Measurements from ENCODE around the gene VAT1. TPM values are rescaled to one million over a fixed set of nuclear protein-coding genes. Genes with fewer than 3 reads are reported as not detected.
"Not testable (repeated sequence)": the region's sequence is repeated elsewhere in the genome, so short reads cannot be mapped to it uniquely, and the experiment has no call there.

The VAT1 gene
- total RNA-seq, 3 donors from 2014 or later: 125 to 402 (median 173) TPM

- intact Hi-C loops (cut with DNase I; ENCODE audit: low total_unique reads): no loop called here
- Histone ChIP-seq H3K27me3 (no peaks in the 10 kb centered on the region), H3K27ac (peak within 1 kb of the TSS; percentile 90 to 96), H3K9me3 (no peaks in the 10 kb centered on the region), H3K36me3 (no peaks in the 10 kb centered on the region), H3K4me3 (peak within 1 kb of the TSS; percentile 91 to 100 (median 98)), H3K4me1 (no peaks in the 10 kb centered on the region)
- no peak for DNase-seq (ENCODE audit: low spot score in 2 of 2)
- TF ChIP-seq POLR2A (IDR thresholded peaks at IDR 0.05) (no peak), POLR2AphosphoS5 (IDR thresholded peaks at IDR 0.05) (no peak), CTCF (IDR thresholded peaks at IDR 0.05) (no peak)
These were observed 42.5 kb downstream of the VAT1 start, which contains the start of gene PTGES3L for GRCh38 chr17:42979511-42980273. Gene PTGES3L (minus strand): TSS chr17:42980080. CDS start chr17:42980053, 27 bp downstream.

GRCh38 chr17:42975701-42976100 is 46.5 kb downstream of the VAT1 start:
- H3K36me3 ChIP-seq; H3K9me3 ChIP-seq; H3K4me1 ChIP-seq; DNase-seq (ENCODE audit: low spot score in 2 of 2); H3K27me3 ChIP-seq; H3K27ac ChIP-seq; intact Hi-C loops (cut with DNase I; ENCODE audit: low total_unique reads); H3K4me3 ChIP-seq: not testable (repeated sequence)

- H3K36me3 ChIP-seq: no peaks in the 10 kb centered on the region
- intact Hi-C loops (cut with DNase I; ENCODE audit: low total_unique reads): no loop called here
These were observed 46.9 kb downstream of the VAT1 start for GRCh38 chr17:42975265-42975664.

GRCh38 chr17:42973323-42973722 is 48.9 kb downstream of the VAT1 start:
- H3K27me3 ChIP-seq; intact Hi-C loops (cut with DNase I; ENCODE audit: low total_unique reads); H3K36me3 ChIP-seq; DNase-seq (ENCODE audit: low spot score in 2 of 2); H3K4me1 ChIP-seq; H3K9me3 ChIP-seq: not testable (repeated sequence)
- Histone ChIP-seq H3K27ac (peak overlapping the region in 1 of 2 donors; percentile 52), H3K4me3 (peak overlapping the region in 2 of 3 donors; percentile 32 to 43)

More at GRCh38 chr17:42975265-42975664, 46.9 kb downstream of the VAT1 start:
- H3K27me3 ChIP-seq: no peaks in the 10 kb centered on the region
- H3K27ac ChIP-seq: no peak overlapping the region
- TF ChIP-seq POLR2A (IDR thresholded peaks at IDR 0.05) (no peak), CTCF (IDR thresholded peaks at IDR 0.05) (no peak), POLR2AphosphoS5 (IDR thresholded peaks at IDR 0.05) (no peak)
- DNase-seq (ENCODE audit: low spot score in 2 of 2): no peak
- no peak overlapping the region for H3K4me3 ChIP-seq
- no peaks in the 10 kb centered on the region for H3K9me3 ChIP-seq
- no peaks in the 10 kb centered on the region for H3K4me1 ChIP-seq

GRCh38 chr17:42971589-42971988 is 50.6 kb downstream of the VAT1 start:
- intact Hi-C loops (cut with DNase I; ENCODE audit: low total_unique reads): no loop called here
- Histone ChIP-seq H3K36me3 (no peaks in the 10 kb centered on the region), H3K27me3 (no peaks in the 10 kb centered on the region), H3K4me1 (no peaks in the 10 kb centered on the region), H3K27ac (no peak overlapping the region), H3K9me3 (no peaks in the 10 kb centered on the region), H3K4me3 (no peak overlapping the region)
- no peak for DNase-seq (ENCODE audit: low spot score in 2 of 2)
- no peak for TF ChIP-seq POLR2A (IDR thresholded peaks at IDR 0.05)
- TF ChIP-seq CTCF (IDR thresholded peaks at IDR 0.05): no peak
- no peak for TF ChIP-seq POLR2AphosphoS5 (IDR thresholded peaks at IDR 0.05)

GRCh38 chr17:42969001-42969581 is 53.1 kb downstream of the VAT1 start:
- Histone ChIP-seq H3K27ac (no peak overlapping the region), H3K4me1 (no peaks in the 10 kb centered on the region), H3K27me3 (no peaks in the 10 kb centered on the region), H3K36me3 (no peaks in the 10 kb centered on the region), H3K9me3 (no peaks in the 10 kb centered on the region), H3K4me3 (no peak overlapping the region)
- intact Hi-C loops (cut with DNase I; ENCODE audit: low total_unique reads): no loop called here
- TF ChIP-seq POLR2A (IDR thresholded peaks at IDR 0.05) (no peak), CTCF (IDR thresholded peaks at IDR 0.05) (no peak), POLR2AphosphoS5 (IDR thresholded peaks at IDR 0.05) (no peak)
- DNase-seq (ENCODE audit: low spot score in 2 of 2): no peak
